Trophoblast cell (in vitro differentiated cells and primary cell): ENCODE data around the gene GBX1.

Experiments used
- DNase-seq, 2 donors: peaks; one replicate each; pipeline ENCODE4 v3.0.0-alpha.2; 2016
- H2AFZ ChIP-seq: 2 replicates; pipeline ENCODE4 v1.6.1; 2013; ENCODE audit warnings: low read length, moderate library complexity, mild to moderate bottlenecking; ENCODE audit not compliant: insufficient read depth, poor library complexity
- H2AK5ac ChIP-seq: 2 replicates; pipeline ENCODE4 v1.6.1; 2013; ENCODE audit warnings: mild to moderate bottlenecking, low read length
- H2BK120ac ChIP-seq: 2 replicates; pipeline ENCODE4 v1.6.1; 2013; ENCODE audit warnings: low read length, mild to moderate bottlenecking, moderate library complexity; ENCODE audit not compliant: insufficient read depth, poor library complexity
- H2BK12ac ChIP-seq: 2 replicates; pipeline ENCODE4 v1.6.1; 2013; ENCODE audit warnings: mild to moderate bottlenecking, low read length, moderate library complexity
- H2BK5ac ChIP-seq: 2 replicates; pipeline ENCODE4 v1.6.1; 2013; ENCODE audit warnings: low read length, low read depth, moderate library complexity, mild to moderate bottlenecking; ENCODE audit not compliant: poor library complexity
- H3K14ac ChIP-seq: 2 replicates; pipeline ENCODE4 v1.6.1; 2013; ENCODE audit warnings: mild to moderate bottlenecking, low read length
- H3K18ac ChIP-seq: 2 replicates; pipeline ENCODE4 v1.6.1; 2013; ENCODE audit warnings: mild to moderate bottlenecking, low read length
- H3K23ac ChIP-seq: 2 replicates; pipeline ENCODE4 v1.6.1; 2013; ENCODE audit warnings: low read length
- H3K27ac ChIP-seq: 2 replicates; pipeline ENCODE4 v1.5.1; 2013; ENCODE audit warnings: low read depth, mild to moderate bottlenecking, inconsistent platforms, low read length, moderate library complexity
- H3K27me3 ChIP-seq: 2 replicates; pipeline ENCODE4 v1.6.1; 2013; ENCODE audit warnings: inconsistent platforms, mild to moderate bottlenecking, low read length, moderate library complexity; ENCODE audit not compliant: insufficient read depth
- H3K36me3 ChIP-seq, 2 experiments: 1 replicate in 1 of 2; 2 replicates in 1 of 2; pipeline ENCODE4 v1.6.1; 2013; ENCODE audit warnings: low read length in 2 of 2, mild to moderate bottlenecking in 2 of 2, moderate library complexity in 1 of 2; ENCODE audit not compliant: insufficient read depth in 2 of 2, control insufficient read depth in 1 of 2
- H3K4ac ChIP-seq: 2 replicates; pipeline ENCODE4 v1.6.1; 2013; ENCODE audit warnings: low read depth, mild to moderate bottlenecking, low read length, moderate library complexity
- H3K4me1 ChIP-seq, 2 experiments: 1 replicate in 1 of 2; 2 replicates in 1 of 2; pipeline ENCODE4 v1.6.1; 2013; ENCODE audit warnings: low read length in 2 of 2, mild to moderate bottlenecking in 2 of 2, moderate library complexity in 1 of 2; ENCODE audit not compliant: insufficient read depth in 2 of 2, control insufficient read depth in 1 of 2
- H3K4me2 ChIP-seq: 2 replicates; pipeline ENCODE4 v1.6.1; 2013; ENCODE audit warnings: inconsistent platforms, mild to moderate bottlenecking, low read length, moderate library complexity
- H3K4me3 ChIP-seq: 2 replicates; pipeline ENCODE4 v1.5.1; 2013; ENCODE audit warnings: mild to moderate bottlenecking, low read depth, low read length, inconsistent platforms
- H3K79me1 ChIP-seq: one replicate; pipeline ENCODE4 v1.6.1; 2013; ENCODE audit warnings: low read length
- H3K79me2 ChIP-seq: 2 replicates; pipeline ENCODE4 v1.6.1; 2013; ENCODE audit warnings: low read length, mild to moderate bottlenecking; ENCODE audit not compliant: control insufficient read depth, insufficient read depth, poor library complexity
- H3K9ac ChIP-seq: 2 replicates; pipeline ENCODE4 v1.6.1; 2013; ENCODE audit warnings: mild to moderate bottlenecking, low read length
- H3K9me3 ChIP-seq: 2 replicates; pipeline ENCODE4 v1.6.1; 2013; ENCODE audit warnings: low read depth, mild to moderate bottlenecking, control low read depth, inconsistent platforms, low read length; ENCODE audit not compliant: insufficient read depth
- H4K12ac ChIP-seq: 2 replicates; pipeline ENCODE4 v1.6.1; 2013; ENCODE audit warnings: low read depth, mild to moderate bottlenecking, low read length, moderate library complexity
- H4K8ac ChIP-seq: 2 replicates; pipeline ENCODE4 v1.6.1; 2013; ENCODE audit warnings: low read depth, mild to moderate bottlenecking, low read length, moderate library complexity
- H4K91ac ChIP-seq: one replicate; pipeline ENCODE4 v1.6.1; 2013; ENCODE audit warnings: low read depth, mild to moderate bottlenecking, low read length, moderate library complexity
- WGBS: extraction: QIAGEN DNeasy Blood & Tissue Kit; methylation state at CpG from one replicate; pipeline ENCODE4 v1.1.7; 2013; ENCODE audit warnings: missing lambda C conversion rate; ENCODE audit not compliant: insufficient read length, insufficient coverage; ENCODE audit errors: extremely low coverage; 5-methylcytosine and 5-hydroxymethylcytosine counted together

The GBX1 gene

DNA sequence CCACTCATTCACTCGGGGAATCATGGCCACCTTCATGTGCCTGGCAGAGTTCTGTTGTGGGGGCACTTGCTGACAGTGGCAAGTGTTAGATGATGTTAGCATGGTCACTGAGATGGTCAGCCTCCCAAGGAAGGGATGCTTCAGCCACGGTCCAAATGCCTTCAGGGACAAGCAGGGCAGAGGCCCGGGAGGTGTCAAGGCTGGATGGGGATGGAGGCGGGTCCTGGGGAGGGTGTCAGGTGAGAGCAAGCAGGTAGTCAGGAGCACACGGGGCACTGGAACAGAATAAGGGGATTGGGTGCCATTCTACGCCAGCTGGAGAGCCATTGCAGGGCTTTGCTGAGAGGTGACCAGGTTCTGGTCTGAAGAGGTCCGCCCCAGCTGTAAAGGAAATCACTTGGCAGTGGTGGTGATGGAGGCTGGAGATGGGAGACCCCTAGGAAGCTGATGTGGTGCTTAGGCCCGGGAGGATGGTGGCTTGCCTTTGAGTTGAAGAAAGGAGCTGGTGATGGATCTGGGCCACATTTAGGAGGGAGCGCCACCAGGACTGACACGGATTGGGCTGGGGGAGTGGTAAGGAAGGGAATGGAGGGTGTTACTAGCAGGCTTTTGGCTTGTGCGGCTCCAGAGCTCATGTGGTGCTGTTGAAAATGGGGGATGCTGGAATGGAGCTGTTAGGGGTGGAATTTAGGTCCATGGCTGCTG is 57.1 kb downstream of the GBX1 start:
- Histone ChIP-seq H3K4me2 (no peak overlapping the region), H3K9me3 (no peaks in the 10 kb centered on the region), H4K91ac (no peak overlapping the region), H3K36me3 (peaks cover 2 to 3% of the 10 kb centered on the region in 2 experiments), H3K27ac (no peak overlapping the region), H3K79me2 (peaks cover 10% of the 10 kb centered on the region), H4K12ac (no peak overlapping the region), H3K4me1 (peaks cover 13 to 18% of the 10 kb centered on the region in 2 experiments), H3K79me1 (peaks cover 19% of the 10 kb centered on the region), H2AFZ (no peak overlapping the region), H3K4ac (peak overlapping the region; percentile 29), H2BK12ac (no peak overlapping the region), H2AK5ac (no peak overlapping the region), H3K27me3 (no peaks in the 10 kb centered on the region), H3K23ac (no peak overlapping the region), H4K8ac (no peak overlapping the region), H3K14ac (no peak overlapping the region), H3K9ac (no peak overlapping the region), H3K18ac (no peak overlapping the region), H3K4me3 (no peak overlapping the region), H2BK5ac (no peak overlapping the region), H2BK120ac (no peak overlapping the region)
- no CpG with 5 or more reads among the region's 11 CpGs for WGBS
- DNase-seq = no peak

DNA sequence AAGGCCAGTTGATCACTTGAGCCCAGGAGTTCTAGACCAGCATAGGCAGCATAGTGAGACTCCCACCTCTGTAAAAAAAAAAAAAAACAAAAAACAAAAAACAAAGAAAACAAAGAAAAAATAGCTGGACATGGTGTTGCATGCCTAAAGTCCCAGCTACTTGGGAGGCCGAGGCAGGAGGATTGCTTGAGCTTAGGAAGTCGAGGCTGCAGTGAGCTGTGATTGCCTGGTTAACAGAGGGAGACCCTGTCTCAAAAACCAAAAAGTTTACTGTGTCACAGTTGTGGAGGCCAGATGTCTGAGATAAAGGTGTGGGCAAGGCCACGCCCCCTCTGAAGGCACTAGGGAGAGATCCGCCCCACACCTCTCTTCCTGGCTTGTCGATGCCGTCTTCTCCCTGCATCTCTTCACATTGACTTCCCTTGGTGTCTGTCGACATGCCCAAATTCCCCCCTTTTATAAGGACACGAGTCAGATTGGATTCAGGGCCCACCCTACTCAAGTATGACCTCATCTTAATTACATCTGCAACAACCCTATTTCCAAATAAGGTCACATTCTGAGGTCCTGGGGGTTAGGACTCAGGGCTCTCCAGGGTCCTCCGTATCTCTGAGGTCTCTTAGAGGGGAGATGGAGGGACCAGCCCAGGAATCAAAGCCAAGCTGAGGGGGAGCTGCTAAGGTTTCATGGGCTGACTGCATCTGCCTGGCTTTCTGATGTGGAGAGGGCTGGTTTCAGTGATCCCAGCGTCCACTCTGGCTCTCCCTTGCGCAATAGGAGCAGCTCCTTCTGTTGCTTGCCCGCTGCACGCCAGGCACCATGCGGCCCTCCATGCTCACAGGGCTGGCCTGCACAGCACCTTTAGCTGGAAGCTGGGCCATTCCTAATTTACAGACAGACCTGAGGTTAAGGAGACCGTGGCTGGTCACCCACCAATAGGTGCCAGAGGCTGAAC is 58.1 kb downstream of the GBX1 start:
- peak overlapping the region; percentile 29 for H2BK12ac ChIP-seq
- peaks cover 13 to 18% of the 10 kb centered on the region in 2 experiments for H3K4me1 ChIP-seq
- peaks cover 6 to 8% of the 10 kb centered on the region in 2 experiments for H3K36me3 ChIP-seq
- H3K4me2 ChIP-seq = no peak overlapping the region
- H3K79me1 ChIP-seq = peaks cover 15% of the 10 kb centered on the region
- no peaks in the 10 kb centered on the region for H3K9me3 ChIP-seq
- H3K4ac ChIP-seq = no peak overlapping the region
- H4K8ac ChIP-seq = no peak overlapping the region
- no peak overlapping the region for H2BK120ac ChIP-seq
- WGBS = no CpG with 5 or more reads among the region's 15 CpGs
- H3K27ac ChIP-seq = no peak overlapping the region
- H2BK5ac ChIP-seq = no peak overlapping the region
- H3K27me3 ChIP-seq = no peaks in the 10 kb centered on the region
- H2AK5ac ChIP-seq = peak overlapping the region; percentile 35
- H3K79me2 ChIP-seq = peaks cover 5% of the 10 kb centered on the region
- no peak overlapping the region for H3K14ac ChIP-seq
- H3K18ac ChIP-seq = no peak overlapping the region
- H2AFZ ChIP-seq = no peak overlapping the region
- H3K4me3 ChIP-seq = no peak overlapping the region
- no peak overlapping the region for H3K23ac ChIP-seq
- H3K9ac ChIP-seq = no peak overlapping the region
- DNase-seq = no peak
- H4K12ac ChIP-seq = no peak overlapping the region
- H4K91ac ChIP-seq = no peak overlapping the region

DNA sequence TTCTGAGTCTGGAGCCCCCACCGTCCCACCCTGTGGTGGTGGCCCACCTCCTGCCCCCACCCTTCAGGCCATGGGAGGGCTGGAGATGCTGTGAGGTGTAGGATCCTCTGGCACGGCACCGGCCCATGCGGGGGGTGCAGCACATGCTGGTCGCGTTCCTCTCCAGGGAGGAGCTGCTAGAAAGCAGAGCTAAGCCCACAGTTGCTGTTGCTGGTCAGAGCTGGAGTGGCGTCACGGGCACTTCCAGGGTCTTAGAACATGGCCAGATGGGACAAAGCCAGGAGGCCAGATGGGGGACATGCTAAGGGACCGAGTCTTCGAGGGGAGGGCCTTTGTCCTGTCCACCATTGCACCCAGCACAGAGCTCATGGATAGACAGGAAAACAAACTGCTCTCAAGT is 59.6 kb downstream of the GBX1 start:
- Histone ChIP-seq H2BK120ac (no peak overlapping the region), H3K14ac (no peak overlapping the region), H3K27ac (no peak overlapping the region), H3K4me2 (no peak overlapping the region), H2BK12ac (no peak overlapping the region), H3K36me3 (peaks cover 7 to 8% of the 10 kb centered on the region in 2 experiments), H4K8ac (no peak overlapping the region), H3K27me3 (no peaks in the 10 kb centered on the region), H3K79me2 (peaks cover 3% of the 10 kb centered on the region), H4K12ac (no peak overlapping the region), H3K4me1 (peaks cover 5 to 6% of the 10 kb centered on the region in 2 experiments), H3K79me1 (peaks cover 3% of the 10 kb centered on the region), H4K91ac (no peak overlapping the region), H3K9ac (peak overlapping the region; percentile 25), H3K4me3 (no peak overlapping the region), H2AK5ac (no peak overlapping the region), H2BK5ac (no peak overlapping the region), H3K9me3 (no peaks in the 10 kb centered on the region), H3K18ac (no peak overlapping the region), H3K23ac (no peak overlapping the region), H2AFZ (no peak overlapping the region), H3K4ac (no peak overlapping the region)
- no CpG with 5 or more reads among the region's 10 CpGs for WGBS
- DNase-seq = no peak

DNA sequence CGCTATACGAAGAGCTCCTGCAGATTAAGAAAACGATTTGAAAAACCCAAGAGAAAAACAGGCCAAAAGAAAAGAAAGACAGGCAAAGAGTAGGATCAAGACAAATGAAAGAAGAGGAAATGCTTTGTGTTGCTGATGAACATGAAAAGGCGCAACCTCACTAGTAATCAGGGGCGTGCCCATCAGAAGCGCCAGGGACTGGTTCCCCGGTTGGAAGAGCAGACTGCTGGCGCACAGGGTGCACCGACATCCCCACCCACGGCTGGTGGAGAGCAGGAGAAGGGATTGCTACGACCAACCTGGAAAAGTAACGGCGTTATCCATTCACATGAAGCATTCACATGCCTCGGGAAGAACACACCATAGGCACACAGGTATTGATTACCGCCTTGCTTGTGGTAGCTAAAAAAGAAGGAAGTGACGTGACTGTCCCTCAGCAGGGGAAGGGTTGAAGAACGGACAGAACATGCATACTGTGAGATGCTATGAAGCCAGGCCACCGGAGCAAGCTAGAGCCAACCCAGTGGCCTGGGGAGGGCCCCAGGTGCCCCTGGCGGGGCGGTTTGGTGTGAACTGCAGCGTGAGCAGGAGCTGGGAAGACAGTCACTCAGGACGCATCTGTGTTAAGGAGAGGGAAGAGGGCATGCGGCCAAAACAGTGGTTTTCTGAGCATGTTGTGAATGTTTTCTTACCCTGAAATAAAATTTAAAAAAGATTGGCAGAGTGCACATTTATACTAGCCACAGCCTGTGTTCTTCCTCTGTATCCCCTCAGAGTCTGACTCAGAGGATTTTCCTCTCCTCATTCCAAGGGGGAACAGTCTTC is 62.9 kb downstream of the GBX1 start:
- Histone ChIP-seq H3K4me2 (no peak overlapping the region), H4K8ac (no peak overlapping the region), H3K4me1 (no peaks in the 10 kb centered on the region), H3K9ac (no peak overlapping the region), H3K27ac (no peak overlapping the region), H3K27me3 (no peaks in the 10 kb centered on the region), H2BK5ac (no peak overlapping the region), H3K4ac (no peak overlapping the region), H3K4me3 (no peak overlapping the region), H3K36me3 (peaks cover 9 to 12% of the 10 kb centered on the region in 2 experiments), H2AK5ac (no peak overlapping the region), H3K79me2 (peaks cover 5% of the 10 kb centered on the region), H2BK12ac (no peak overlapping the region), H2AFZ (no peak overlapping the region), H4K12ac (no peak overlapping the region), H3K79me1 (no peaks in the 10 kb centered on the region), H3K9me3 (no peaks in the 10 kb centered on the region), H4K91ac (no peak overlapping the region), H3K18ac (peak overlapping the region; percentile 33), H3K14ac (no peak overlapping the region), H3K23ac (no peak overlapping the region), H2BK120ac (no peak overlapping the region)
- DNase-seq = no peak
- WGBS = no CpG with 5 or more reads among the region's 23 CpGs
